Measurements from ENCODE around the gene CACNA1G. TPM values are rescaled to one million over a fixed set of nuclear protein-coding genes. Genes with fewer than 3 reads are reported as not detected.

The CACNA1G gene
- total and polyA plus RNA-seq, 9 of the 15 experiments (the other 6 are each of a cell fraction or from before 2014, with no cell fraction given): 0.01 TPM; not detected in 8

DNA sequence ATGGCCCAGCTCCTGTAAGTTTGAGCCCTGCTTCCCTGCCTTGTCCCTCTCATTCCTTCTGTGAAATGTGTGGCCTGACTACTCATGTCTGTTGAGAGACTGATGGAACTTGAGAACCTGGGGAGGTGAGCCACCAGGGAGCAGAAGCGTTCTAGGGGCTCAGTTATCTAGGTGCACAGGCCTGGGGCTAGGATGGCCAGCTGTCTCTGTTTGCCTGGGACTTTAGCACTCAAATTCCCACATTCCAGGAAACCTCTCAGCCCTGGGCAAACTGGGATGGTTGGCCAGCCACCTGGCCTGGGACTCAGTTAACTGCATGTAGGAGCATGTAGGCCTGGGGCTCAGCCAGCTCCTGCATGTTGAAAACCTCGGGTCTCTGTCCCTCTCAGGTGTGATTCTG lies 37.3 kb upstream of the CACNA1G start:
- no peaks in the 10 kb centered on the region for H3K79me2 ChIP-seq (ENCODE audit: control insufficient read depth, insufficient read depth, low read length)
- in situ Hi-C loops (cut with MboI) (no loop called here), intact Hi-C loops (cut with micrococcal nuclease) (no loop called here)
- no peaks in the 10 kb centered on the region for H3K9me3 ChIP-seq (replicated peaks; ENCODE audit: control insufficient read depth, insufficient read depth, low read depth, low read length)
- no peak overlapping the region for H3K4me3 ChIP-seq
- H3K27me3 ChIP-seq (ENCODE audit: control insufficient read depth in 2 of 2, insufficient read depth in 2 of 2, low read length in 2 of 2): peaks cover 8 to 52% of the 10 kb centered on the region in 2 experiments; a peak in 3 of 5 replicates
- TF ChIP-seq, protein P1, sequence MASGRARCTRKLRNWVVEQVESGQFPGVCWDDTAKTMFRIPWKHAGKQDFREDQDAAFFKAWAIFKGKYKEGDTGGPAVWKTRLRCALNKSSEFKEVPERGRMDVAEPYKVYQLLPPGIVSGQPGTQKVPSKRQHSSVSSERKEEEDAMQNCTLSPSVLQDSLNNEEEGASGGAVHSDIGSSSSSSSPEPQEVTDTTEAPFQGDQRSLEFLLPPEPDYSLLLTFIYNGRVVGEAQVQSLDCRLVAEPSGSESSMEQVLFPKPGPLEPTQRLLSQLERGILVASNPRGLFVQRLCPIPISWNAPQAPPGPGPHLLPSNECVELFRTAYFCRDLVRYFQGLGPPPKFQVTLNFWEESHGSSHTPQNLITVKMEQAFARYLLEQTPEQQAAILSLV (tag; IDR thresholded peaks at IDR 0.05): no peak
- no peak for TF ChIP-seq ARHGAP35 (IDR thresholded peaks at IDR 0.05; ENCODE audit: partially characterized antibody)
- no peak for TF ChIP-seq SRSF9 (IDR thresholded peaks at IDR 0.05; ENCODE audit: borderline replicate concordance, low read depth, low read length)
- no peak for TF ChIP-seq MBD2 (IDR thresholded peaks at IDR 0.05; ENCODE audit: borderline replicate concordance, low read depth)
- no peak for TF ChIP-seq XRCC4 (IDR thresholded peaks at IDR 0.05; ENCODE audit: extremely low read depth, insufficient read depth, insufficient read length)
- no peak for TF ChIP-seq PURB (CRISPR knock-in tag; IDR thresholded peaks at IDR 0.05; ENCODE audit: low read depth)
- no peak for TF ChIP-seq ZNF57 (CRISPR knock-in tag; IDR thresholded peaks at IDR 0.05)
- no peak for TF ChIP-seq ZNF780A (CRISPR knock-in tag; IDR thresholded peaks at IDR 0.05)
- TF ChIP-seq, protein P2, sequence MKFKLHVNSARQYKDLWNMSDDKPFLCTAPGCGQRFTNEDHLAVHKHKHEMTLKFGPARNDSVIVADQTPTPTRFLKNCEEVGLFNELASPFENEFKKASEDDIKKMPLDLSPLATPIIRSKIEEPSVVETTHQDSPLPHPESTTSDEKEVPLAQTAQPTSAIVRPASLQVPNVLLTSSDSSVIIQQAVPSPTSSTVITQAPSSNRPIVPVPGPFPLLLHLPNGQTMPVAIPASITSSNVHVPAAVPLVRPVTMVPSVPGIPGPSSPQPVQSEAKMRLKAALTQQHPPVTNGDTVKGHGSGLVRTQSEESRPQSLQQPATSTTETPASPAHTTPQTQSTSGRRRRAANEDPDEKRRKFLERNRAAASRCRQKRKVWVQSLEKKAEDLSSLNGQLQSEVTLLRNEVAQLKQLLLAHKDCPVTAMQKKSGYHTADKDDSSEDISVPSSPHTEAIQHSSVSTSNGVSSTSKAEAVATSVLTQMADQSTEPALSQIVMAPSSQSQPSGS (CRISPR knock-in tag; IDR thresholded peaks at IDR 0.05): no peak
- no peak for TF ChIP-seq TAF7 (tag; IDR thresholded peaks at IDR 0.05)
- H3K4me1 ChIP-seq (replicated peaks in 1 of 2; ENCODE audit: control insufficient read depth in 2 of 2, insufficient read depth in 2 of 2, low read length in 2 of 2): peaks cover 0 to 4% of the 10 kb centered on the region in 2 experiments; a peak in 1 of 5 replicates
- CTCF ChIA-PET (ENCODE audit: low intra/inter-chr PET ratio): no interaction called here
- no peak overlapping the region for H3K9ac ChIP-seq (ENCODE audit: insufficient read depth in 1 of 2, low read depth in 2 of 2, low read length in 2 of 2)
- no peak overlapping the region for H2AFZ ChIP-seq (ENCODE audit: low read depth, low read length)
- FAIRE-seq (no peak), ATAC-seq (no peak), DNase-seq (ENCODE audit: extremely low read depth in 1 of 4, low spot score in 3 of 4) (no peak)
- 17% methylated on average over 2 of the region's 2 CpGs for WGBS (ENCODE audit: insufficient coverage, low coverage, missing lambda C conversion rate)
- no peaks in the 10 kb centered on the region for H3K36me3 ChIP-seq (ENCODE audit: control insufficient read depth, insufficient read depth, low read length)
- POLR2A ChIA-PET: no interaction called here
- H3K27ac ChIP-seq (ENCODE audit: extremely low read depth, low read depth, low read length): no peak overlapping the region
- no peaks in the 10 kb centered on the region for H3K9me1 ChIP-seq (ENCODE audit: control insufficient read depth, insufficient read depth, low read length)
- H4K20me1 ChIP-seq (replicated peaks; ENCODE audit: control insufficient read depth, insufficient read depth, low read length): no peaks in the 10 kb centered on the region
- no TSS peak for BruUV-seq (replicated peaks)
- no peak overlapping the region for H3K4me2 ChIP-seq (ENCODE audit: insufficient read depth, low read length)
